HG03342 (cell line): Measurements from ENCODE around the gene TMEM72.

Source experiments
- ATAC-seq: cut with Tn5 transposase; IDR thresholded peaks from one replicate; pipeline ENCODE4 v1.9.1; 2021; ENCODE audit warnings: mild to moderate bottlenecking, moderate library complexity; ENCODE audit not compliant: unreplicated experiment

TMEM72 gene

GRCh38 chr10:44932517-44933450 lies 21.6 kb downstream of the TMEM72 start:
- ATAC-seq: peak; percentile 94

DNA sequence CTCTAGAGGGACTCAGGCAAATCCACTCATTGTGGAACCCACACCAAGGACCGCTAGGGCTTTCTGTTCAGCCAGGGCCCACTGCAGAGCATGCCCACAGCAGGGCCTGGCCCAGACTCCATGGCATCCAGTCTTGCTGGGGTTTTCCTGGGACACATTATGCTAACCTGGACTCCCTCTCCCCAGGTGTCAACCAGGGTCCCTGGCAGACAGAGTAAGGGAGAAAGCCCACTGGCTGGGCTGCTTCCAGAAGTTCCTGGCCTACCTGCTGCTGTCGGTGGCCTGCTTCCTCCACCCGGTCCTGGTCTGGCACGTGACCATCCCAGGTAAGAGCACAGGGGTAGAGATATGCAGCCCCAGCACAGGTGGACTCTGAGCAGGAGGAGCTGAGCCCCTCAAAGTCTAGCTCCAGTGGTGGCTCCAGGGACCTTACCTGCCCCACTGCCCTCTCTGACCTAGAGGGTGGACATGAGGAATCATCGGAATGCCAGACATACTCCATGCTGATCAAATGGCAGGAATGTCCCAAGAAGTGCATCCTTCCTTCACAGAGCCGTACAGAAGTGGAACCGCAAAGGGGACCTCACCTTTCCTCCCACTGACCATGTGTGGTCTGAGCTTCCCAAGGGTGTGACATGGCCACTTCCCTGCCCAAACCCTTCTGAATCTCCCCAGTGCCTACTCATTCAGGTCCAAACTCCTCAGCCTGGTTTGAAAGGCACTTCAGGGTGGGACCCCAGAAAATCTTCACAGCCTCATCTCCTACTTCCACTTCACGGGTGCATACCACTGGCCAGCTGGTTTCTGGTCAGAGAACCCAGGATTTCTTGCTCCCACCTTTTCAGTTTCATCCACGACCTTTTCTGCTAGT lies 22.5 kb downstream of the TMEM72 start:
- no peak for ATAC-seq

DNA sequence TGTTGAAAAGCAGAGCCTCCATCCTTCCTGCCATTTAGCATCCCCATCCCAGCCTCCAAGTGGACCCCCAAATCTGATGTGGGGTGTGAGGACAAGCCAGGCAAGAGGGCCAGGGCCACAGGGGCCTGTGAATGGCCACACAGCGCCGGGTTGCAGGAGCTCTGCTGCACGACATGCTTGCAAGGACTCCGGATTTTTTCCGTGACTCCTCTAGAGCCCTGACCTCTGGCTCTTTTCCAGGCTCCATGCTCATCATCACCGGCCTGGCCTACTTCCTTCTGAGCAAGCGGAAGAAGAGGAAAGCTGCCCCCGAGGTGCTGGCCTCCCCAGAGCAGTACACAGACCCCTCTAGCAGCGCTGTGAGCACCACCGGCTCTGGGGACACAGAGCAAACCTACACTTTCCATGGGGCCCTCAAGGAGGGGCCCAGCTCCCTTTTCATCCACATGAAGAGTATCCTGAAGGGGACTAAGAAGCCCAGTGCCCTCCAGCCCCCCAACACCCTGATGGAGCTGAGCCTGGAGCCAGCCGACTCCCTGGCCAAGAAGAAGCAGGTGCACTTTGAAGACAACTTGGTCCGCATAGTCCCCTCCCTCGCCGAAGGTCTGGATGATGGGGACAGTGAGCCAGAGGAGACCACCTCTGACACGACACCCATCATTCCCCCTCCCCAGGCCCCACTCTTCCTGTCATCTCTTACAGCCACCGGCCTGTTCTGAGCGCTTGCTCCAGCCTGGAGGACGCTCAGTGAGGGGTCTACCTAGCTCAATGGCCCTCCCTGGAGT lies 23.5 kb downstream of the TMEM72 start:
- ATAC-seq: no peak

GRCh38 chr10:44935201-44935965 lies 24.2 kb downstream of the TMEM72 start:
- ATAC-seq: no peak

GRCh38 chr10:44935966-44936295 lies 24.8 kb downstream of the TMEM72 start:
- no peak for ATAC-seq

GRCh38 chr10:44936314-44936975 lies 25.3 kb downstream of the TMEM72 start:
- no peak for ATAC-seq

- ATAC-seq: no peak
These were observed 26.3 kb downstream of the TMEM72 start for GRCh38 chr10:44937196-44938005.

GRCh38 chr10:44938956-44939355 lies 27.8 kb downstream of the TMEM72 start:
- ATAC-seq: no peak

- no peak for ATAC-seq
These were observed 28.7 kb downstream of the TMEM72 start for GRCh38 chr10:44939691-44940401.

DNA sequence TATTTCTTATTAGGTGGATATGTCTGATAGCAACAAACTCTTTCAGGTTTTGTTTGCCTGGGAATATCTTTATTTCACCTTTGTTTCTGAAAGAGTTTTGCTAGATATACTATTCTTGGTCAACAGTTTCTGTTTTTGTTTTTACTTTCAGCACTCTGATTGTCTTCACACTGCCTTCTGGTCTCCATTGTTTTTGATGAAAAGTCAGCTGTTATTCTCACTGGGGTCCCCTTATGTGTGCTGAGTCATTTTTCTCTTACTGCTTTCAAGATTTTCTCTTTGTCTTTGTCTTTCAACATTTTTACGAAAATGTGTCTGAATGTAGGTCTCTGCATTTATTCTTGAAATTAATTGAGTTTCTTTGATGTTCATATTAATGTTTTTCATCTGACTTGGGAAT lies 33.2 kb downstream of the TMEM72 start:
- ATAC-seq: no peak

- ATAC-seq: peak; percentile 66
These were observed 35.1 kb downstream of the TMEM72 start for GRCh38 chr10:44946205-44946604.

DNA sequence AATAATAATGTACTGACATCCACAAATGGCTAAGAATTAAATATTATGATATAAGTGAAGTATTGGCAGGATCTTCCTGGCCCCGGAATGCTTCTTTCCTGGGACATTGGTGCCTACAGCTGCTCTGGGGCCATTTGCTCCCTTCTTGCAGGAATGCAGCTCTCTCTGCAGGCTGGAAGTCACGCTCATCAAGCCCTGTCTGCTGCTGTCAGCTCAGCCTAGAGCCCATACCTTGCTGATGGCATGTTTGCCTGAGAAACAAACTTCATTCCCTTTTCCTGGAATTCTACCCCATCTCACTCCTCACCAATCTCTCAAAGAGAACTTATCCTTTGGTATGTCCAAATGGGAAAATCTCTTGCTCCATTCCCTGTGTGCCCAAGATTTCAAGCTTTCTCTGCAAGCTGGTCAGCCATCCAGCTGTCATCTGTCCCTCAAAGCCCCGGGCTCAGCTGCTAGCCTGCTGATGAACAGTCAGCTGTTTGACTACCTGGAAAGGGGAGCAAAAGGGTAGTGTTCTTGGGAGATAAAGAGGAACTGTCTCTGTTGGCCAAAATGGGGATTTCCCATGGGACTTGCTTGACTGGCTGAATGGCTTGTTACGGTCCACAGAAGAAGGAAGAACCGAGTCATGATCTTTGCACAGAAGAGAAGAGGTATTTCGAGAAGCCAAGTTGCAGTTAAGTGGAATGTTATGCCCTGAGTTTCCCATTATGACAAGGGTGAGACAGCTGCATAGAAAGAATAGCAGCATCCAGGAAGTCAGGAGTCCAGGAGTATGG lies 36.4 kb downstream of the TMEM72 start:
- ATAC-seq: peak; percentile 57

GRCh38 chr10:44948642-44949041 lies 37.5 kb downstream of the TMEM72 start:
- ATAC-seq: no peak

- no peak for ATAC-seq
These were observed 38.1 kb downstream of the TMEM72 start for GRCh38 chr10:44949127-44949802.

- ATAC-seq: no peak
These were observed 38.8 kb downstream of the TMEM72 start for GRCh38 chr10:44949915-44950314.

GRCh38 chr10:44950326-44951225 lies 39.4 kb downstream of the TMEM72 start:
- no peak for ATAC-seq
